ENCODE data around the gene HTR1D. TPM values are rescaled to one million over a fixed set of nuclear protein-coding genes. Genes with fewer than 3 reads are reported as not detected.

The HTR1D gene
- total and polyA plus RNA-seq, 2 donors (not counting 3 experiments of a cell fraction or from before 2014, with no cell fraction given), result 1.5 to 1.9 TPM

GRCh38 chr1:23200883-23201282, 16.4 kb downstream of the HTR1D start:
- H3K9ac ChIP-seq (replicated peaks; ENCODE audit: extremely low read depth, insufficient read depth, low read length), result no peak overlapping the region
- BruUV-seq (replicated peaks), result no TSS peak
- H3K27me3 ChIP-seq (ENCODE audit: control insufficient read depth in 2 of 2, insufficient read depth in 2 of 2, low read length in 2 of 2), result no peaks in the 10 kb centered on the region
- no peaks in the 10 kb centered on the region for H4K20me1 ChIP-seq (replicated peaks; ENCODE audit: control insufficient read depth, extremely low read depth, insufficient read depth, low read length)
- H3K4me1 ChIP-seq (ENCODE audit: control insufficient read depth, extremely low read depth, insufficient read depth, low read length), result peaks cover 19% of the 10 kb centered on the region
- no peak overlapping the region for H3K4me2 ChIP-seq (ENCODE audit: insufficient read depth, low read length)
- FAIRE-seq (no peak), DNase-seq (ENCODE audit: low read depth, low spot score) (no peak)
- H3K9me1 ChIP-seq (replicated peaks; ENCODE audit: control insufficient read depth, extremely low read depth, insufficient read depth, low read length), result no peaks in the 10 kb centered on the region
- H3K4me3 ChIP-seq (replicated peaks in 1 of 3; ENCODE audit: insufficient read depth in 1 of 3, low read depth in 1 of 3, low read length in 3 of 3), result no peak overlapping the region
- intact Hi-C loops (cut with micrococcal nuclease) (no loop called here), dilution Hi-C loops (cut with MboI; ENCODE audit: extremely low pct_ligation_motif_present, low sequenced_read_pairs) (no loop called here)
- H3K36me3 ChIP-seq (ENCODE audit: control insufficient read depth in 2 of 2, extremely low read depth in 1 of 2, insufficient read depth in 2 of 2, low read length in 2 of 2), result no peaks in the 10 kb centered on the region
- H3K9me3 ChIP-seq (replicated peaks; ENCODE audit: control insufficient read depth, insufficient read depth, low read length), result no peaks in the 10 kb centered on the region
- POLR2A ChIA-PET, result no interaction called here
- H2AFZ ChIP-seq (ENCODE audit: low read depth, low read length), result no peak overlapping the region
- no peak for TF ChIP-seq MYC (IDR thresholded peaks at IDR 0.05; ENCODE audit: low read depth, low read length)
- no peak overlapping the region for H3K27ac ChIP-seq (ENCODE audit: insufficient read depth, low read depth, low read length)
- CTCF ChIA-PET, result interaction anchor here (0.9 to 1.8 kb wide), 2 partner anchors 15 to 16 kb away, joined by 4 to 8 read pairs; no protein-coding TSS in a partner anchor
- H3K79me2 ChIP-seq (ENCODE audit: control insufficient read depth, insufficient read depth, low read length), result no peaks in the 10 kb centered on the region

- H3K4me1 ChIP-seq (ENCODE audit: control insufficient read depth, extremely low read depth, insufficient read depth, low read length), result peaks cover 27% of the 10 kb centered on the region
- no peak overlapping the region for H3K9ac ChIP-seq (replicated peaks; ENCODE audit: extremely low read depth, insufficient read depth, low read length)
- H3K4me2 ChIP-seq (ENCODE audit: insufficient read depth, low read length), result peak overlapping the region; percentile 4
- H3K9me3 ChIP-seq (replicated peaks; ENCODE audit: control insufficient read depth, insufficient read depth, low read length), result no peaks in the 10 kb centered on the region
- no peaks in the 10 kb centered on the region for H4K20me1 ChIP-seq (replicated peaks; ENCODE audit: control insufficient read depth, extremely low read depth, insufficient read depth, low read length)
- no peaks in the 10 kb centered on the region for H3K36me3 ChIP-seq (ENCODE audit: control insufficient read depth in 2 of 2, extremely low read depth in 1 of 2, insufficient read depth in 2 of 2, low read length in 2 of 2)
- TF ChIP-seq JUN (IDR thresholded peaks at IDR 0.05; ENCODE audit: borderline replicate concordance, insufficient read depth, insufficient read length, low read depth) (peak; percentile 50), FOS (IDR thresholded peaks at IDR 0.05; ENCODE audit: borderline replicate concordance, insufficient read depth, low read length) (peak; percentile 62), MAX (IDR thresholded peaks at IDR 0.05; ENCODE audit: insufficient read depth, insufficient read length) (no peak)
- H3K27me3 ChIP-seq (ENCODE audit: control insufficient read depth in 2 of 2, insufficient read depth in 2 of 2, low read length in 2 of 2), result no peaks in the 10 kb centered on the region
- ChIA-PET POLR2A (interaction anchor here (0.7 kb wide), 1 partner anchor 33 kb away, joined by 4 read pairs; no protein-coding TSS in a partner anchor), CTCF (interaction anchor here (0.9 to 4.6 kb wide), 4 partner anchors 13 to 298 kb away, joined by 4 to 62 read pairs (median 4); no protein-coding TSS in a partner anchor)
- H2AFZ ChIP-seq (ENCODE audit: low read depth, low read length), result peak overlapping the region; percentile 56
- no peak overlapping the region for H3K4me3 ChIP-seq (replicated peaks in 1 of 3; ENCODE audit: insufficient read depth in 1 of 3, low read depth in 1 of 3, low read length in 3 of 3)
- FAIRE-seq, result peak; percentile 81
- intact Hi-C loops (cut with micrococcal nuclease), result loop anchor here (5.0 kb wide), 1 partner anchor 79 kb away; no protein-coding TSS in a partner anchor
- peak; percentile 73 for DNase-seq (ENCODE audit: low read depth, low spot score)
- H3K9me1 ChIP-seq (replicated peaks; ENCODE audit: control insufficient read depth, extremely low read depth, insufficient read depth, low read length), result no peaks in the 10 kb centered on the region
- H3K27ac ChIP-seq (ENCODE audit: insufficient read depth, low read depth, low read length), result peak overlapping the region; percentile 67
- no TSS peak for BruUV-seq (replicated peaks)
- dilution Hi-C loops (cut with MboI; ENCODE audit: extremely low pct_ligation_motif_present, low sequenced_read_pairs), result no loop called here
- no peaks in the 10 kb centered on the region for H3K79me2 ChIP-seq (ENCODE audit: control insufficient read depth, insufficient read depth, low read length)
These were observed 18.9 kb downstream of the HTR1D start for GRCh38 chr1:23198373-23198772.

Measured in endothelial cell of umbilical vein (primary cell).